NCI-H187 treated with DMSO at 0.1 percent for 48 hours (cell line): ENCODE results near the gene DGCR2.
"Not testable (repeated sequence)": the region's sequence is repeated elsewhere in the genome, so short reads cannot be mapped to it uniquely, and the experiment has no call there.

Experiments used
- DNase-seq: peaks from one replicate; lab custom pipeline; 2025; lab: John Stamatoyannopoulos, UW

DGCR2 gene

GRCh38 chr22:19122143-19122751 is at the start of gene DGCR2:
Gene DGCR2 (minus strand): TSS chr22:19122412. CDS start chr22:19122206, 206 bp downstream.
- DNase-seq, result peak; percentile 17

GRCh38 chr22:19169947-19170318 is 47.7 kb upstream of the DGCR2 start:
- DNase-seq, result no peak

GRCh38 chr22:19169002-19169946 is 47.1 kb upstream of the DGCR2 start:
- DNase-seq, result no peak

- DNase-seq, result no peak
Measured at GRCh38 chr22:19168088-19168890, 46.1 kb upstream of the DGCR2 start.

GRCh38 chr22:19167106-19167869 is 45.1 kb upstream of the DGCR2 start:
- DNase-seq, result no peak

GRCh38 chr22:19166421-19166820 is 44.2 kb upstream of the DGCR2 start:
- DNase-seq, result no peak

GRCh38 chr22:19164425-19164824 is 42.2 kb upstream of the DGCR2 start:
- DNase-seq, result no peak

GRCh38 chr22:19158649-19159048 is 36.4 kb upstream of the DGCR2 start:
- not testable (repeated sequence) for DNase-seq

GRCh38 chr22:19156109-19156508 is 33.9 kb upstream of the DGCR2 start:
- not testable (repeated sequence) for DNase-seq

GRCh38 chr22:19152942-19153883 is 31.0 kb upstream of the DGCR2 start:
- no peak for DNase-seq

GRCh38 chr22:19151329-19152191 is 29.3 kb upstream of the DGCR2 start:
- DNase-seq, result no peak

- no peak for DNase-seq
Measured at GRCh38 chr22:19150482-19151328, 28.5 kb upstream of the DGCR2 start.

GRCh38 chr22:19149991-19150390 is 27.8 kb upstream of the DGCR2 start, which contains the start of gene GSC2:
Gene GSC2 (minus strand): TSS chr22:19150292. CDS start chr22:19150283, 9 bp downstream.
- no peak for DNase-seq

- no peak for DNase-seq
Measured at GRCh38 chr22:19149047-19149883, 27.1 kb upstream of the DGCR2 start.

- DNase-seq, result no peak
Measured at GRCh38 chr22:19148417-19149046, 26.3 kb upstream of the DGCR2 start.

- no peak for DNase-seq
Measured at GRCh38 chr22:19147195-19147780, 25.1 kb upstream of the DGCR2 start.
